CD4-positive, CD25-positive, alpha-beta regulatory T cell (primary cell): ENCODE measurements around the gene LDOC1. TPM values are rescaled to one million over a fixed set of nuclear protein-coding genes. Genes with fewer than 3 reads are reported as not detected.
"Not testable (repeated sequence)": the region's sequence is repeated elsewhere in the genome, so short reads cannot be mapped to it uniquely, and the experiment has no call there.

Experiments used
- ATAC-seq, 2 donors: fragments of 150-1000 bp; cut with Tn5 transposase; one replicate each; pipeline ENCODE4 v1.10.0; 2021; ENCODE audit warnings: low read depth in 2 of 2, moderate number of reproducible peaks in 2 of 2, moderate library complexity in 1 of 2
- DNase-seq, 3 donors: peaks; one replicate each; pipeline versions ENCODE4 v3.0.0 to v3.0.0-alpha.2; 2012 to 2022; ENCODE audit warnings: mixed read lengths in 1 of 3
- H3K27ac ChIP-seq: one replicate; pipeline ENCODE4 v1.7.0; 2013; ENCODE audit warnings: mild to moderate bottlenecking, low read length; ENCODE audit not compliant: insufficient read depth, poor library complexity, severe bottlenecking
- H3K27me3 ChIP-seq: one replicate; pipeline ENCODE4 v1.7.0; 2013; ENCODE audit warnings: low read length; ENCODE audit not compliant: control insufficient read depth, insufficient read depth
- H3K36me3 ChIP-seq: one replicate; pipeline ENCODE4 v1.7.0; 2013; ENCODE audit warnings: mild to moderate bottlenecking, low read length, moderate library complexity; ENCODE audit not compliant: control insufficient read depth, insufficient read depth
- H3K4me1 ChIP-seq: 2 replicates; pipeline ENCODE4 v1.7.0; 2013; ENCODE audit warnings: mild to moderate bottlenecking, low read length; ENCODE audit not compliant: insufficient read depth, control insufficient read depth, poor library complexity, severe bottlenecking
- H3K4me3 ChIP-seq: one replicate; pipeline ENCODE4 v1.7.0; 2013; ENCODE audit warnings: low read depth, mild to moderate bottlenecking, low read length, moderate library complexity
- H3K9me3 ChIP-seq, 2 experiments: 1 replicate in 1 of 2; 2 replicates in 1 of 2; pipeline ENCODE4 v1.7.0; 2013; ENCODE audit warnings: low read length in 2 of 2, mild to moderate bottlenecking in 1 of 2, moderate library complexity in 1 of 2; ENCODE audit not compliant: control insufficient read depth in 2 of 2
- H3K27ac Mint-ChIP-seq, 3 donors: one replicate each; pipeline ENCODE4 v1.8.0; 2020 to 2022; ENCODE audit warnings: mild to moderate bottlenecking in 3 of 3, mixed read lengths in 3 of 3, moderate library complexity in 2 of 3
- H3K27me3 Mint-ChIP-seq: one replicate; pipeline ENCODE4 v1.8.0; 2022; ENCODE audit warnings: mild to moderate bottlenecking, mixed read lengths
- H3K36me3 Mint-ChIP-seq: one replicate; pipeline ENCODE4 v1.8.0; 2020; ENCODE audit warnings: mixed read lengths
- H3K4me1 Mint-ChIP-seq, 4 donors: one replicate each; pipeline ENCODE4 v1.8.0; 2020 to 2022; ENCODE audit warnings: mixed read lengths in 4 of 4, mild to moderate bottlenecking in 1 of 4
- H3K4me3 Mint-ChIP-seq, 4 donors: one replicate each; pipeline ENCODE4 v1.8.0; 2020 to 2022; ENCODE audit warnings: mild to moderate bottlenecking in 4 of 4, mixed read lengths in 4 of 4, moderate library complexity in 3 of 4
- H3K9me3 Mint-ChIP-seq, 7 donors: one replicate each; pipeline ENCODE4 v1.8.0; 2020 to 2022; ENCODE audit warnings: mixed read lengths in 7 of 7, mild to moderate bottlenecking in 3 of 7, moderate library complexity in 2 of 7
- polyA plus RNA-seq, 4 donors: library from polyadenylated mRNA; unstranded; fragments of 300-500 nt; fragmentation: Illumina TruSeq; gene quantifications; one replicate each; pipeline ENCODE4 v1.2.3, GENCODE V29; 2021
- total RNA-seq: library from RNA; stranded (reverse); gene quantifications from one replicate; pipeline ENCODE4 v1.2.3, GENCODE V29; 2022

The LDOC1 gene
- total RNA-seq (2.5 TPM), polyA plus RNA-seq (10 to 100 TPM; 12.6 to 25.5 (median 19.6) TPM)

DNA sequence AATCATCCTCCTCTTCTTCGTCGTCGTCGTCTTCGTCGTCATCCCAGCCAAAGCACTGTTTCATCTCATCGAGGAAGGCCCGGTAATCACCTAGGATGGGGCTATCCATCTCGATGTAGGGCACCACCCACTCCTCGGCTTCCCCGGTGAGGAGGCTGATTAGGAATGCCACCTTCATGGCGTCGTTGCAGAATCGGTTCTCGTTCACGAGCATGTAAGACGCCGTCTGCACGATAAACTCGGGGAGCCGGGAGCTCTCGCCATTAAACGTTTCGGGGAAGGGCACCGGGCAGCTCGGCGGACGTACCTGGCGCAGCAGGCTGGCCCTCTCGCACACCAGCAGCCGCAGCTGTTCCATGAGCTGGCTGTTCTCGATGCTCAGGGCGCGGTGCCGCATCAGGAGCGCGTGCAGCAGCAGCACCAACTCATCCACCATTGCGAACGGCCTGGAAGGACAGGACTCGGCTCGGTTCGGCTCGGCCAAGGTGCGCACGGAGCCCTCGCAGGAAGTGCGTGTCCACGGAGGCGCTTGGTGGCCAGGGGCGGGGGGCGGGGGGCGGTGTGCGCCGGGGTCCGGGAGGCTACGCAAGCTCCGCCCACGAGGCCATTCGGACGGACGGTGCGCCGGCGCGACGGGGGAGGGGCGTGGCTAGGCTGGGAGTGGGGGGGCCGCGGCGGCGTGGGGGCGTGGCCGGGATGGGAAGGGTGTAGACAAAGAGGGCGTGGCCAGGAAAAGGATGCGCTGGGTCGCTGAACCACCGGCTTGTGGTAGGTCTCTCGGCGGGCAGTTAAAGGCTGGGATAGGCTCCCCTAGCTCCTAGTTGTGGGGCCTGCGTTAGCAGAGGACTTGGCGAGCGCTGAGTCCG, at the start of gene LDOC1:
TSS of gene LDOC1 (minus strand) at position 544 of the 866 bp plus-strand sequence. CDS start at position 436, 108 bp downstream.
- H3K27me3 ChIP-seq, result no peaks in the 10 kb centered on the region
- H3K9me3 ChIP-seq, result no peaks in the 10 kb centered on the region
- no peaks in the 10 kb centered on the region for H3K36me3 Mint-ChIP-seq
- H3K4me1 Mint-ChIP-seq, result peaks cover 0 to 25% (median 7%) of the 10 kb centered on the region in 4 donors
- no peaks in the 10 kb centered on the region for H3K36me3 ChIP-seq
- H3K27me3 Mint-ChIP-seq, result no peaks in the 10 kb centered on the region
- ATAC-seq (peak; percentile 66 to 74), DNase-seq (peak; percentile 49 to 62 (median 59))
- peak within 1 kb of the TSS; percentile 37 for H3K4me3 ChIP-seq
- H3K27ac ChIP-seq, result no peak within 1 kb of the TSS
- H3K4me3 Mint-ChIP-seq, result peak within 1 kb of the TSS; percentile 48 to 92 (median 81)
- peak within 1 kb of the TSS in 1 of 3 donors; percentile 48 for H3K27ac Mint-ChIP-seq
- no peaks in the 10 kb centered on the region for H3K4me1 ChIP-seq
- peaks cover 0 to 6% (median 0%) of the 10 kb centered on the region in 7 donors for H3K9me3 Mint-ChIP-seq

DNA sequence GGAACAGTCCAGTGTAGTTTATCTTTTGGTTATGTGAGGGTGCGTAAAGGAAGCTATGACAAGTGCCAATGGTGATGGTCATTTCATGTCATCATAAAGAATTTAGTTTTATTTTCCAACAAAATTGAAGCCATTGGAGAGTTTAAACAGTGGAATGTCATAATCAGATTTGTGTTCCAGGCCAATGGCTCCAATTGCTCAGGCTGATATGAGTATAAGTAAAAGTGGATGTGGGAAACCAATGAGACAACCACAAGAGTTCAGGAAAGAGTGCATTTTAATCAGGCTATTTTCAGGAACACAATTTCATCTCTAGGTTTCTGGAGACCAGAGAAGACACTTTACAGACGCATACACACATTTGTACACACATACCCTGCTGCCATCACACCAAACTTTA, 44.7 kb upstream of the LDOC1 start:
- H3K27ac ChIP-seq, result no peak overlapping the region
- no peaks in the 10 kb centered on the region for H3K36me3 ChIP-seq
- H3K27me3 Mint-ChIP-seq, result no peaks in the 10 kb centered on the region
- H3K4me1 Mint-ChIP-seq, result no peaks in the 10 kb centered on the region
- no peaks in the 10 kb centered on the region for H3K36me3 Mint-ChIP-seq
- H3K4me3 ChIP-seq, result no peak overlapping the region
- no peaks in the 10 kb centered on the region for H3K4me1 ChIP-seq
- DNase-seq (no peak), ATAC-seq (no peak)
- peaks cover 0 to 9% (median 0%) of the 10 kb centered on the region in 7 donors for H3K9me3 Mint-ChIP-seq
- no peak overlapping the region for H3K27ac Mint-ChIP-seq
- H3K9me3 ChIP-seq, result peaks cover 0 to 2% of the 10 kb centered on the region in 2 experiments
- H3K4me3 Mint-ChIP-seq, result no peak overlapping the region
- no peaks in the 10 kb centered on the region for H3K27me3 ChIP-seq

DNA sequence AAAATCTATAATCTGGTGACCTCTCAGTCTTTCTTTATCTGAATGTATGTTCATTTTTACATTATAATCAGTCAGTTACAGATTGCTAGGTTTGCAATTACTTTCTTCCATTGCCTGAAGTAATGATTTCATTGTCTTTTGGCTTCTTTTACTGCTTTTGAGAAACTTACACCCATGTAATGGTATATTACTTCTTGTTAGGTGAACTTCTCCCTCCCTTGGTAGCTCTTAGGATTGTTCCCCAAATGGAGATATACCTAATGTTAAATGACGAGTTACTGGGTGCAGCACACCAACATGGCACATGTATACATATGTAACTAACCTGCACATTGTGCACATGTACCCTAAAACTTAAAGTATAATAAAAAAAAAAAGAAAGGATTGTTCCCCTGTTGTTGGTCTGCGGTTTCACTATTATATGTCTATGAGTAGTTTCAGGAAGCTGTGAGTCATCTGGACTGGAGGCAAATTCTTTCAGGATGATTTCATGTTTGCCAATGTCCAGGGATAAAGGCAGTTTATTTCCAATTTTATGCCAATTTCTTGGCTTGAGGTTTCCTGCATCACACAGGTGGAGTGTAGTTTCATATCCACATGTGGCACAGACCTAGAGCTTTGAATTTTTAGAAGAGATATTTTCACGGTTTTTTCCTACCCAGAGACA, 43.5 kb upstream of the LDOC1 start:
- DNase-seq (no peak), ATAC-seq (no peak)
- Histone ChIP-seq H3K4me1 (no peaks in the 10 kb centered on the region), H3K4me3 (no peak overlapping the region), H3K36me3 (no peaks in the 10 kb centered on the region), H3K9me3 (peaks cover 0 to 2% of the 10 kb centered on the region in 2 experiments), H3K27me3 (no peaks in the 10 kb centered on the region), H3K27ac (no peak overlapping the region)
- Mint-ChIP-seq H3K36me3 (no peaks in the 10 kb centered on the region), H3K27ac (no peak overlapping the region), H3K27me3 (no peaks in the 10 kb centered on the region), H3K4me1 (no peaks in the 10 kb centered on the region), H3K9me3 (peaks cover 0 to 9% (median 0%) of the 10 kb centered on the region in 7 donors), H3K4me3 (no peak overlapping the region)

DNA sequence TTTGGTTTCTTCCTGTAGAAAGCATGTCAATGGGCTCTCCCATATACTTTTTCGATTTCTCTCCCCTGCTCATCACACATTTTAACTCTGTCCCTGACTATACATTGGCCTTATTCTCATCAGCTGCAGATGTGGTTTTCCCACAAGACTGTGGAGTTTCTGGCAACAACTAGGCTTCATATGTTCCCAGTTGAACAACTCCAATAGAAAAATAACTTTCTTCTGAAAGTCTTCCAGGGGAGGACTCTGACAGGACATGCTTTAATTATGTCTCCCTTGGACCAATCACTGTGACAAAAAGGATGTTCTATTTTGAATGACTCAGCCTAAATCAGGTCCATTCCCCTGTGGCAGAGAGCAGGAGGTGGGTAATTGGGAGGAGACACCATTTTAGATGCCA, 37.3 kb upstream of the LDOC1 start:
- no peaks in the 10 kb centered on the region for H3K4me1 ChIP-seq
- H3K4me3 ChIP-seq, result no peak overlapping the region
- ATAC-seq (no peak), DNase-seq (no peak)
- no peaks in the 10 kb centered on the region for H3K27me3 Mint-ChIP-seq
- H3K27ac Mint-ChIP-seq, result no peak overlapping the region
- no peaks in the 10 kb centered on the region for H3K27me3 ChIP-seq
- peaks cover 0 to 6% (median 0%) of the 10 kb centered on the region in 7 donors for H3K9me3 Mint-ChIP-seq
- H3K4me1 Mint-ChIP-seq, result no peaks in the 10 kb centered on the region
- H3K9me3 ChIP-seq, result no peaks in the 10 kb centered on the region
- H3K4me3 Mint-ChIP-seq, result no peak overlapping the region
- H3K36me3 ChIP-seq, result no peaks in the 10 kb centered on the region
- no peak overlapping the region for H3K27ac ChIP-seq
- H3K36me3 Mint-ChIP-seq, result no peaks in the 10 kb centered on the region

DNA sequence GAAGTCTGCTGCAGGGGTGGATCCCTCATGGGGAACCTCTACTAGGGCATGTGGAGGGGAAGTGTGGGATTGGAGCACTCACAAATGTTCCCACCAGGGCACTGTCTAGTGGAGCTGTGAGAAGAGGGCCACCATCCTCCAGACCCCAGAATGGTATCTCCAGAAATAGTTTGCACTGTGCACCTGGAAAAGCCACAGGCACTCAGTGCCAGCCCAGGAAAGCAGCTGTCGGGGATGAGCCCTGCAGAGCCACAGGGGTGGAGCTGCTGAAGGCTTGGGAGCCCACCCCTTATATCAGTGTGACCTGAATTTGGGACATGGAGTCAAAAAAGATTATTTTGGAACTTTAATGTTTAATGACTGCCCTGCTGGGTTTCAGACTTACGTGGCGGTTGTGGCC, 25.0 kb upstream of the LDOC1 start:
- Mint-ChIP-seq H3K4me3 (no peak overlapping the region), H3K27me3 (no peaks in the 10 kb centered on the region), H3K27ac (no peak overlapping the region), H3K36me3 (no peaks in the 10 kb centered on the region), H3K9me3 (peaks cover 0 to 7% (median 0%) of the 10 kb centered on the region in 7 donors), H3K4me1 (no peaks in the 10 kb centered on the region)
- no peaks in the 10 kb centered on the region for H3K27me3 ChIP-seq
- H3K36me3 ChIP-seq, result no peaks in the 10 kb centered on the region
- DNase-seq (no peak), ATAC-seq (no peak)
- H3K4me3 ChIP-seq, result no peak overlapping the region
- H3K4me1 ChIP-seq, result no peaks in the 10 kb centered on the region
- H3K9me3 ChIP-seq, result no peaks in the 10 kb centered on the region
- H3K27ac ChIP-seq, result no peak overlapping the region

DNA sequence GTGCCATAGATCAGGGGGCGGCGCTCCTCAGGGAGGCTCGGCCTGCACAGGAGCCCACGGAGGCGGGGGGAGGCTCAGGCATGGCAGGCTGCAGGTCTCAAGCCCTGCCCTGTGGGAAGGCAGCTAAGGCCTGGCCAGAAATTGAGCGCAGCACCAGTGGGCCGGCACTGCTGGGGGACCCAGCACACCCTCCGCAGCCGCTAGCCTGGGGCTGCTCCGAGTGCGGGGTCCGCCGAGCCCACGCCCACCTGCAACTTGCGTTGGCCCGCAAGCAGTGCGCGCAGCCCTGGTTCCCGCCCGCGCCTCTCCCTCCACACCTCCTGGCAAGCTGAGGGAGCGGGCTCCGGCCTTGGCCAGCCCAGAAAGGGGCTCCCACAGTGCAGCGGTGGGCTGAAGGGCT, 11.6 kb upstream of the LDOC1 start:
- DNase-seq, H3K4me3 Mint-ChIP-seq, ATAC-seq, H3K27ac ChIP-seq, H3K4me1 Mint-ChIP-seq, H3K27me3 ChIP-seq, H3K9me3 ChIP-seq, H3K4me3 ChIP-seq, H3K9me3 Mint-ChIP-seq, H3K4me1 ChIP-seq, H3K36me3 Mint-ChIP-seq, H3K27me3 Mint-ChIP-seq, H3K27ac Mint-ChIP-seq, H3K36me3 ChIP-seq: not testable (repeated sequence)

DNA sequence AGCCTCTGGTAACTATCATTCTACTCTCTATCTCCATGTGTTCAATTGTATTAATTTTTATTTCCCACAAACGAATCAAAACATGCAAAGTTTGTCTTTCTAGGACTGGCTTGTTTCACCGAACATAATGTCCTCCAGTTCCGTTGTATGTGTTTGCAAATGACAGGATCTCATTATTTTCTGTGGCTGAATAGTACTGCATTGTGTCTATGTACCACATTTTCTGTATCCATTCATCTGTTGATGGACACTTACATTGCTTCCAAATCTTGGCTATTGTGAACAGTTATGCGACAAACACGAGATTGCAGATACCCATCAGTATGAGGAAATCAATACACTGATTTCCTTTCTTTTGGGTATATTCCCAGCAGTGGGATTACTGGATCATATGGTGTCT, 8.4 kb upstream of the LDOC1 start:
- no peaks in the 10 kb centered on the region for H3K9me3 ChIP-seq
- Mint-ChIP-seq H3K36me3 (no peaks in the 10 kb centered on the region), H3K4me1 (no peaks in the 10 kb centered on the region), H3K4me3 (no peak overlapping the region), H3K27ac (no peak overlapping the region), H3K9me3 (peaks cover 0 to 3% (median 0%) of the 10 kb centered on the region in 7 donors), H3K27me3 (no peaks in the 10 kb centered on the region)
- DNase-seq, result no peak
- H3K27ac ChIP-seq, result no peak overlapping the region
- no peaks in the 10 kb centered on the region for H3K27me3 ChIP-seq
- no peaks in the 10 kb centered on the region for H3K4me1 ChIP-seq
- ATAC-seq, result no peak
- no peaks in the 10 kb centered on the region for H3K36me3 ChIP-seq
- H3K4me3 ChIP-seq, result no peak overlapping the region
